MM.1S (cell line): Measurements from ENCODE around the gene NXPH1.

Experiments
- DNase-seq: peaks from one replicate; pipeline ENCODE4 v3.0.0-alpha.2; 2015
- H2AFZ ChIP-seq: fragments of 300-600 bp; sonication (generic); 2 replicates; pipeline ENCODE4 v1.6.0; 2016; ENCODE audit warnings: antibody characterized with exemption, low read length
- H3F3A ChIP-seq: fragments of 300-600 bp; sonication (generic); 2 replicates; pipeline ENCODE4 v1.6.1; 2016; ENCODE audit warnings: mild to moderate bottlenecking, antibody characterized with exemption, low read length, moderate library complexity, mixed read lengths; ENCODE audit not compliant: insufficient read depth
- H3K27ac ChIP-seq: fragments of 300-600 bp; sonication (generic); 2 replicates; pipeline ENCODE4 v1.5.1; 2016; ENCODE audit warnings: mild to moderate bottlenecking, low read length
- H3K27me3 ChIP-seq: fragments of 300-600 bp; sonication (generic); replicated peaks from 2 replicates; pipeline ENCODE4 v1.6.0; 2016; ENCODE audit warnings: low read length; ENCODE audit not compliant: insufficient read depth
- H3K36me3 ChIP-seq: fragments of 300-600 bp; sonication (generic); replicated peaks from 2 replicates; pipeline ENCODE4 v1.6.1; 2016; ENCODE audit warnings: mild to moderate bottlenecking, low read length, mixed read lengths; ENCODE audit not compliant: insufficient read depth
- H3K4me1 ChIP-seq: fragments of 300-600 bp; sonication (generic); 2 replicates; pipeline ENCODE4 v1.6.1; 2016; ENCODE audit warnings: low read length, mixed read lengths
- H3K4me2 ChIP-seq: fragments of 300-600 bp; sonication (generic); 2 replicates; pipeline ENCODE4 v1.6.0; 2016; ENCODE audit warnings: low read depth, low read length
- H3K4me3 ChIP-seq: fragments of 300-600 bp; sonication (generic); 2 replicates; pipeline ENCODE4 v1.5.1; 2016; ENCODE audit warnings: low read length, mixed read lengths
- H3K79me2 ChIP-seq: fragments of 300-600 bp; sonication (generic); 2 replicates; pipeline ENCODE4 v1.6.1; 2016; ENCODE audit warnings: mixed run types, low read length, mixed read lengths
- H3K9ac ChIP-seq: fragments of 300-600 bp; sonication (generic); 2 replicates; pipeline ENCODE4 v1.6.1; 2016; ENCODE audit warnings: low read length, mixed read lengths
- H3K9me2 ChIP-seq: fragments of 300-600 bp; sonication (generic); replicated peaks from 2 replicates; pipeline ENCODE4 v1.6.1; 2016; ENCODE audit warnings: mild to moderate bottlenecking, low read length, mixed read lengths; ENCODE audit not compliant: insufficient read depth
- H3K9me3 ChIP-seq: fragments of 300-600 bp; sonication (generic); replicated peaks from 2 replicates; pipeline ENCODE4 v1.6.1; 2016; ENCODE audit warnings: mild to moderate bottlenecking, low read length, mixed read lengths; ENCODE audit not compliant: insufficient read depth
- H4K20me1 ChIP-seq: fragments of 300-600 bp; sonication (generic); 2 replicates; pipeline ENCODE4 v1.6.1; 2016; ENCODE audit warnings: mild to moderate bottlenecking, low read length, moderate library complexity, mixed read lengths; ENCODE audit not compliant: insufficient read depth
- CTCF ChIP-seq: fragments of 300-600 bp; sonication (generic); IDR thresholded peaks from 2 replicates; pipeline ENCODE4 v1.5.1; 2016; ENCODE audit warnings: antibody characterized with exemption, low read length, mixed read lengths
- EZH2 ChIP-seq: fragments of 300-600 bp; sonication (generic); optimal IDR thresholded peaks from 2 replicates; pipeline ENCODE3; 2017; ENCODE audit warnings: low read depth, mild to moderate bottlenecking, antibody characterized with exemption, low read length, mixed read lengths
- EZH2phosphoT487 ChIP-seq: fragments of 300-600 bp; sonication (generic); IDR thresholded peaks from 2 replicates; pipeline ENCODE4 v1.6.1; 2018; ENCODE audit warnings: antibody characterized with exemption, low read length

The NXPH1 gene

GRCh38 chr7:8581842-8582241 lies 148.4 kb downstream of the NXPH1 start:
- Histone ChIP-seq H3K27ac (no peak overlapping the region), H3K4me1 (no peaks in the 10 kb centered on the region), H3K79me2 (no peaks in the 10 kb centered on the region), H3K9me3 (no peaks in the 10 kb centered on the region), H3K27me3 (no peaks in the 10 kb centered on the region), H3K36me3 (no peaks in the 10 kb centered on the region), H3K4me3 (no peak overlapping the region), H2AFZ (no peak overlapping the region), H3K9me2 (no peaks in the 10 kb centered on the region), H3F3A (no peaks in the 10 kb centered on the region), H3K4me2 (no peak overlapping the region), H3K9ac (no peak overlapping the region), H4K20me1 (no peaks in the 10 kb centered on the region)
- no peak for DNase-seq
- TF ChIP-seq EZH2, result no peak
- TF ChIP-seq CTCF, result no peak
- TF ChIP-seq EZH2phosphoT487, result no peak

GRCh38 chr7:8582728-8583127 lies 149.3 kb downstream of the NXPH1 start:
- Histone ChIP-seq H3K79me2 (no peaks in the 10 kb centered on the region), H3F3A (no peaks in the 10 kb centered on the region), H3K36me3 (no peaks in the 10 kb centered on the region), H2AFZ (no peak overlapping the region), H3K4me1 (no peaks in the 10 kb centered on the region), H3K4me2 (no peak overlapping the region), H3K9ac (no peak overlapping the region), H3K9me2 (no peaks in the 10 kb centered on the region), H3K27me3 (no peaks in the 10 kb centered on the region), H3K4me3 (no peak overlapping the region), H4K20me1 (no peaks in the 10 kb centered on the region), H3K9me3 (no peaks in the 10 kb centered on the region), H3K27ac (no peak overlapping the region)
- no peak for DNase-seq
- no peak for TF ChIP-seq EZH2
- TF ChIP-seq CTCF, result no peak
- no peak for TF ChIP-seq EZH2phosphoT487

GRCh38 chr7:8585591-8585990 lies 152.2 kb downstream of the NXPH1 start:
- TF ChIP-seq EZH2phosphoT487 (no peak), EZH2 (no peak), CTCF (no peak)
- H3F3A ChIP-seq, result no peaks in the 10 kb centered on the region
- no peaks in the 10 kb centered on the region for H3K36me3 ChIP-seq
- no peaks in the 10 kb centered on the region for H3K9me3 ChIP-seq
- no peaks in the 10 kb centered on the region for H3K79me2 ChIP-seq
- no peaks in the 10 kb centered on the region for H3K4me1 ChIP-seq
- H4K20me1 ChIP-seq, result no peaks in the 10 kb centered on the region
- H2AFZ ChIP-seq, result no peak overlapping the region
- DNase-seq, result no peak
- no peak overlapping the region for H3K9ac ChIP-seq
- H3K9me2 ChIP-seq, result no peaks in the 10 kb centered on the region
- H3K27ac ChIP-seq, result no peak overlapping the region
- no peak overlapping the region for H3K4me2 ChIP-seq
- no peaks in the 10 kb centered on the region for H3K27me3 ChIP-seq
- H3K4me3 ChIP-seq, result no peak overlapping the region
